AG10803 (cell line): ENCODE results near the gene GRM6.

ENCODE experiments used
- DNase-seq: peaks from one replicate; pipeline ENCODE4 v3.0.0; 2010; ENCODE audit warnings: low read depth
- H3K4me3 ChIP-seq: 2 replicates; pipeline ENCODE4 v1.5.1; 2011; ENCODE audit warnings: mild to moderate bottlenecking, low read length, control low read depth
- TF ChIP-seq, protein P1 (sequence below): conservative IDR thresholded peaks from 2 replicates; pipeline ENCODE4 v1.5.1; 2011; ENCODE audit warnings: mild to moderate bottlenecking, low read length, control low read depth, inconsistent platforms

GRM6 gene

DNA sequence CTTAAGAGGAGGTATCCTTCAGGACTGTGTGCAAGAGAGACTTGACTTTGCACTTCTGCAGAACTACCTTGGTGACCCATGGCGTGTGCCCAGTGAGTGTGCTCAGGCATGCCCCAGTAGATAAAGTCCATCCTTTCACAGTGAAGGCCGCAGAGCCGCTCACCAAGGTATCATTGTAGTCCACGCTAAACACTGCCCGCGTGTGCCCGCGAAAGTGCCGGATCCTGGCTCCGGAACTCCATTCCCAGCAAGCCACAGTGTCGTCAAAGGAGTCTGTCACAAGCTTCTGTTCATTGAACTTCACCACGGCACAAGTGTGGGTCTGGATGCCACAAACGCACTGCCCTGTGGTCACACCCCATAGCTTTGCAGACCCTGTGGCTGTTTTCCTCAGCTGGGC lies 3.3 kb upstream of the GRM6 start:
- DNase-seq: no peak
- TF ChIP-seq, protein P1, sequence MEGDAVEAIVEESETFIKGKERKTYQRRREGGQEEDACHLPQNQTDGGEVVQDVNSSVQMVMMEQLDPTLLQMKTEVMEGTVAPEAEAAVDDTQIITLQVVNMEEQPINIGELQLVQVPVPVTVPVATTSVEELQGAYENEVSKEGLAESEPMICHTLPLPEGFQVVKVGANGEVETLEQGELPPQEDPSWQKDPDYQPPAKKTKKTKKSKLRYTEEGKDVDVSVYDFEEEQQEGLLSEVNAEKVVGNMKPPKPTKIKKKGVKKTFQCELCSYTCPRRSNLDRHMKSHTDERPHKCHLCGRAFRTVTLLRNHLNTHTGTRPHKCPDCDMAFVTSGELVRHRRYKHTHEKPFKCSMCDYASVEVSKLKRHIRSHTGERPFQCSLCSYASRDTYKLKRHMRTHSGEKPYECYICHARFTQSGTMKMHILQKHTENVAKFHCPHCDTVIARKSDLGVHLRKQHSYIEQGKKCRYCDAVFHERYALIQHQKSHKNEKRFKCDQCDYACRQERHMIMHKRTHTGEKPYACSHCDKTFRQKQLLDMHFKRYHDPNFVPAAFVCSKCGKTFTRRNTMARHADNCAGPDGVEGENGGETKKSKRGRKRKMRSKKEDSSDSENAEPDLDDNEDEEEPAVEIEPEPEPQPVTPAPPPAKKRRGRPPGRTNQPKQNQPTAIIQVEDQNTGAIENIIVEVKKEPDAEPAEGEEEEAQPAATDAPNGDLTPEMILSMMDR: no peak
- no peak overlapping the region for H3K4me3 ChIP-seq

DNA sequence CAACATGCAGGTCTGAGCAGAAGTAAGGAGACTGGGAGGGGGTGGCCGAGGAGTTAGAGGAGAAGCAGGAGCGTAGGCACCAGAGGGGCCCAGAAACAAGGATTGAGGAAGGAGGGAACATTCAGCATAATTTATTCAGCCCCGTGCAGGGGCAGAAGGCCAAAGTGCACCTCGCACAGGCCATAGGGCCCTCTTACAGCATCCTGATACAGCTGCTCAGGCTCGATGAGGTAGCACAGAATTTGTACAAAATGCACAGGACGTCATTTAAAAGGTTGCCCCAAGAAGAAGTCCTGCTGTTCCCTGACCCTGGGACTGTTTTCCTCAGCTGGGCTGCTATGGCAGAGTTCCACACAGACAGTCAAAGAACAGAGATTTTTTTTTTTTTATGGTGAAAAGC lies 2.1 kb upstream of the GRM6 start:
- H3K4me3 ChIP-seq: no peak overlapping the region
- TF ChIP-seq, protein P1: no peak
- DNase-seq: no peak

DNA sequence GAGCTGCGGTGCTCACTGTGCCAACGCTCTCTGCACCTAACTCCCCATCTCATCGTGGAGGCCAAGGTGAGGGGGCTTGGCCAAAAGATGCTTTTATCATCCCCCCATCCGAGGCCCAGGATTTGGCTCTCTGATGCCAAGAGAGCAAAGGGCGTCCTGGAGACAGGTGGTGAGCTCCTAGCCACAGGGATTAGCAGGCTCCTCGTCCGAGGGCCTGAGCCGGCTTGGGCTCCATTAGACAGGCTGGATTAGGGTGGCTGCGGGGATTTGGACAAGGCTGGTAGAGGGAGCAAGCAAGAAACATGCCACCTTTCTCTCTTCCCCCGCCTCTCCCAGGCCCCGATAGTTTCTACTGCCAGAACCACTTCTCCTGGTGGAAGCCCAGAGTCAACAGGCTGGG lies 1.0 kb upstream of the GRM6 start:
- DNase-seq: no peak
- TF ChIP-seq, protein P1: no peak
- no peak overlapping the region for H3K4me3 ChIP-seq

DNA sequence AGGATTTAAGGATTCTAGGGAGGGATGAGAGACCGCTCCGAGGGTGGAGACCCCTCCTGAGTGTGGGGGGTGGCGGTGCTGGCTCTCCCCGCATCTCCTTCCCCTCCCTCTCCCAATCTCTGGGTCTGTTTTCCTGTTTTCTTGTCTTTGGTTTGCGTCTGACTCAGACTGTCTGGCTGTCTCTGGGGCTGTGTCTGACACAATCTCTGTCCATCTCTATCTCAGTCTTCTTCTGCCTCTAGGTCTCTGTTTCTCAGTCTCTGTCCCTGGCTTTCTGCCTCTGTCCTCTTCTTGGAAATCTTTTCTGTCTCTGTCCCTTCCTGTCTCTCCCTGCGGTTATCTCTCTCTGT lies 196 bp upstream of the GRM6 start:
- H3K4me3 ChIP-seq: no peak overlapping the region
- DNase-seq: no peak
- TF ChIP-seq, protein P1: no peak

DNA sequence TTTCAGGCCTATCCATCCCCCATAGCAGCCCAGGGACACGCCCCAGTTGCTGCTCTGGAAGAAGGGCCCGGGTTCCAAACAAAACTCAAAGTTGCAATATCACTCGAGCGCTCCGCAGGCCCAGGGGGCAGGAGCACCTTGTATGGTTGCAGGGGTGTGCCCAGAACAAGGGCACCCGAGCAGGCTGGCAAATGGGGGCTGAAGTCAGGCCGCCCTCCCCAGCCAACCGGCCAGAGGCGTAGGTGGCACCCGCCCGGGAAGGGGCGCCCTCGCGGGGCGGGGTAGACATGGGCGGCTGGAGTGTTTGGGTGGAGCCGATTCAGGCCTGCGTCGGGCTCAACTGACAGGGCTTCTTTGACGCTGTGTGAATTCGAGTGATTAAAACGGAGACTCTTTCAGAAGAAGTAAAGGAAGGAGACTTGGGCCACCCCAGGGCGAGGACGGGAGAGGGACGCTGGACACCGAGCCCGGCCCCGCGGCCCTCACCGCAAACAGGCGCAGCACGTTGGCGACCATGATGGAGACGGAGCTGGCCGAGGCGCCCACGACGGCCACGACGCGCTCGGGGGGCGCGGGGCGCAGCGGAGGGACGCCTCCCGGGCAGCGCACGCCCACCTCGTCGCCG lies 1.1 kb downstream of the GRM6 start:
- no peak overlapping the region for H3K4me3 ChIP-seq
- DNase-seq: no peak
- TF ChIP-seq, protein P1: no peak

DNA sequence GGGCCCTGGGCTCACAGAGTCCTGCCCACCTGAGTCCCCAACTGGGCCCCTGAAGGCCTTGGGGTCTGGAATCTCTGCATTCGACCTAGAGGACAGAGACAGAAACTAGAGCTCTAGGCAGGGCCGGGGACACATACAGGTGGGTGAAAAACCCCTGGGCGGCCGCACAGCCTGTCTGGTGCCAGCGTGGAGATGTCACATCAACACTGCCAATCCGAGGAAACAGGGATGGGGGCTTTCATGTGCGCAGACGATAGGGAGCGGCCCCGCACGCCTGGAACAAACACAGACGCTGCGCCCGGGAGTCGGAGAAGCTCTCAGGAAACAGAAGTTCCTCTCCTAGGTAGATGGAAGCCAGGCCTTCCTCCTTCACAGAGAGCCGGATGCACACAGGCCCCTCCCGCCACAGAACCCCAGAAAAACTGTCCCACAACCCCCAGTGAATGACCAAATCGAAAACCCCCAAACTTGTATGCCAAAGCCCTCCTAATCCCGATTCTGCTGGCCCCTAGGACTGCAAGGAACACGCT lies 1.8 kb downstream of the GRM6 start:
- no peak overlapping the region for H3K4me3 ChIP-seq
- TF ChIP-seq, protein P1: no peak
- DNase-seq: no peak

DNA sequence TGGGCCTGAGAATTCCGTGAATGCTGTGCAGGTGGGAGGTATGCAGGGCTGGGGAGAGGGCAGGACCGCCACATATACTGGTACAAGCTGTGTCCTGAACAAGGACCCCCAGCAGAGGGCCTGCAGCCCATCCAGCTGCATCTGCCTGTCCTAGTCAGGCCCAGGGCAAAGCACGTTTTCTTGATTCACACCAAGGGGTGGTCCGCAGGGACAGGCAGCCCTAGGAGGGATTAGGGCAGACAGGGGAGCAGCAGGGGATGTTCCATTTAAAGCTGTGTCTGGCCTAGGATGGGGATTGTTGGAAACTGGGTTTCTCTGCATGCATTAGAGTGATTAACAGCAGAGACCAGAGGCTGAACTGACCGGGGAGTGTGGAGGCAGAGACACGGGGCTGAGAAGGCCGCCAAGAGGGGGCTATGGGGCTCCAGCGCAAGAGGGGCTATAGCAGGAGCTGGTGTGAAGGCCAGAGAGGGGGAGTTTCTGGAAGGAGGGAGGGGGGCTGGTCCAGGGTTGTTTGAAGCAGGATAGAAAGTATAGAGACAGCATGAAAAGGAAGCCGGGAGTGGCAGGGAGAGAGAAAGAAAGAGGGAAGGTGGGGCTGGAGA lies 2.7 kb downstream of the GRM6 start:
- TF ChIP-seq, protein P1: no peak
- H3K4me3 ChIP-seq: no peak overlapping the region
- DNase-seq: no peak
